HG02840 (cell line): ENCODE results near the gene RNASE13.
A peak's percentile ranks its signal among the peaks of the same experiment; 100 is the strongest.

ENCODE experiments used
- ATAC-seq: cut with Tn5 transposase; IDR thresholded peaks from one replicate; pipeline ENCODE4 v1.9.1; 2021; ENCODE audit warnings: mild to moderate bottlenecking, moderate library complexity, moderate number of reproducible peaks; ENCODE audit not compliant: unreplicated experiment, low FRiP score

RNASE13 gene

GRCh38 chr14:21034707-21035106 lies at the start of gene RNASE13:
Gene RNASE13 (minus strand): TSS chr14:21034807. CDS start chr14:21034288, 519 bp downstream.
- no peak for ATAC-seq

- ATAC-seq: no peak
These were observed 49.8 kb upstream of the RNASE13 start for GRCh38 chr14:21084396-21084795.

GRCh38 chr14:21083565-21084325 lies 49.1 kb upstream of the RNASE13 start:
- no peak for ATAC-seq

- no peak for ATAC-seq
These were observed 47.0 kb upstream of the RNASE13 start for GRCh38 chr14:21081521-21082142.

- ATAC-seq: no peak
These were observed 44.1 kb upstream of the RNASE13 start for GRCh38 chr14:21078726-21079125.

GRCh38 chr14:21078287-21078686 lies 43.7 kb upstream of the RNASE13 start:
- no peak for ATAC-seq

- ATAC-seq: no peak
These were observed 43.1 kb upstream of the RNASE13 start for GRCh38 chr14:21077672-21078071.

- ATAC-seq: no peak
These were observed 41.3 kb upstream of the RNASE13 start for GRCh38 chr14:21075719-21076437.

GRCh38 chr14:21074398-21075272 lies 40.0 kb upstream of the RNASE13 start:
- no peak for ATAC-seq

GRCh38 chr14:21073921-21074320 lies 39.3 kb upstream of the RNASE13 start:
- ATAC-seq: no peak

- no peak for ATAC-seq
These were observed 38.3 kb upstream of the RNASE13 start for GRCh38 chr14:21072781-21073339.

GRCh38 chr14:21072031-21072473 lies 37.4 kb upstream of the RNASE13 start:
- ATAC-seq: no peak

- ATAC-seq: peak; percentile 56
These were observed 36.8 kb upstream of the RNASE13 start for GRCh38 chr14:21071225-21072030.

GRCh38 chr14:21070610-21071224 lies 36.1 kb upstream of the RNASE13 start:
- no peak for ATAC-seq

GRCh38 chr14:21070083-21070609 lies 35.5 kb upstream of the RNASE13 start, which contains the start of gene ARHGEF40:
Gene ARHGEF40 (plus strand): TSS chr14:21070304. CDS start chr14:21070397, 93 bp downstream.
- ATAC-seq: no peak

- no peak for ATAC-seq
These were observed 34.9 kb upstream of the RNASE13 start for GRCh38 chr14:21069388-21070082.

GRCh38 chr14:21068521-21069387 lies 34.1 kb upstream of the RNASE13 start:
- ATAC-seq: no peak
